HepG2 (cell line): ENCODE results near the gene PLD1. TPM values are rescaled to one million over a fixed set of nuclear protein-coding genes. Genes with fewer than 3 reads are reported as not detected.

Source experiments
- JUND ChIP-seq: sonication (generic); formaldehyde crosslinking; IDR thresholded peaks from 2 replicates; pipeline ENCODE4 v1.8.0; 2022; ENCODE audit warnings: mild to moderate bottlenecking, missing genetic modification reagents
- KDM4B ChIP-seq: sonication (generic); formaldehyde crosslinking; IDR thresholded peaks from 2 replicates; pipeline ENCODE4 v1.4.0; 2020; ENCODE audit warnings: missing genetic modification reagents
- KLF13 ChIP-seq: sonication (generic); formaldehyde crosslinking; IDR thresholded peaks from 2 replicates; pipeline ENCODE4 v1.4.0; 2020; ENCODE audit warnings: mild to moderate bottlenecking, missing genetic modification reagents
- MTA1 ChIP-seq: sonication (generic); formaldehyde crosslinking; IDR thresholded peaks from 2 replicates; pipeline ENCODE4 v1.4.0; 2020; ENCODE audit warnings: missing genetic modification reagents, mild to moderate bottlenecking, borderline replicate concordance
- ZC3H4 ChIP-seq: sonication (generic); formaldehyde crosslinking; IDR thresholded peaks from 2 replicates; pipeline ENCODE4 v1.4.0; 2020; ENCODE audit warnings: missing genetic modification reagents, borderline replicate concordance
- ZNF143 ChIP-seq: sonication (generic); formaldehyde crosslinking; IDR thresholded peaks from 2 replicates; pipeline ENCODE4 v1.4.0; 2020; ENCODE audit warnings: missing genetic modification reagents
- ZNF605 ChIP-seq: sonication (generic); formaldehyde crosslinking; IDR thresholded peaks from 2 replicates; pipeline ENCODE4 v1.8.0; 2022; ENCODE audit warnings: mild to moderate bottlenecking, missing genetic modification reagents
- polyA plus RNA-seq, 8 experiments: library from polyadenylated mRNA; depleted of rRNA in 3 of 8; stranded (reverse) in 7 of 8; unstranded in 1 of 8; fragments of >200 nt; fragmentation: Illumina TruSeq in 4 of 8; extraction: Trizol in 4 of 8; gene quantifications; 2 replicates each; pipeline versions ENCODE4 v1.2.1 to v1.2.3, GENCODE V29; 2011 to 2016; ENCODE audit warnings: low read depth in 4 of 8, missing spikeins in 1 of 8, mixed read lengths in 1 of 8; ENCODE audit not compliant: insufficient read depth in 1 of 8
- total RNA-seq, 5 experiments: library from RNA; depleted of rRNA; stranded (reverse); fragments of >200 nt; fragmentation: Illumina TruSeq; extraction: Trizol; gene quantifications; 2 replicates each; pipeline ENCODE4 v1.2.3, GENCODE V29; 2016; ENCODE audit warnings: low read depth in 1 of 5
- TF ChIP-seq, protein P1 (sequence below): sonication (generic); formaldehyde crosslinking; IDR thresholded peaks from 2 replicates; pipeline ENCODE4 v1.4.0; 2020; ENCODE audit warnings: mild to moderate bottlenecking, missing genetic modification reagents
- TF ChIP-seq, protein P2 (sequence below), 2 experiments: fragments of 450-650 bp in 1 of 2; sonication (generic) in 1 of 2; formaldehyde crosslinking in 1 of 2; IDR thresholded peaks; 2 replicates each; pipeline versions ENCODE4 v1.6.1 to v1.8.0; 2016 to 2022; ENCODE audit warnings: antibody characterized with exemption in 1 of 2, mild to moderate bottlenecking in 1 of 2, missing genetic modification reagents in 1 of 2
- TF ChIP-seq, protein P3 (sequence below): sonication (generic); formaldehyde crosslinking; IDR thresholded peaks from 2 replicates; pipeline ENCODE4 v1.4.0; 2020; ENCODE audit warnings: low read depth, missing genetic modification reagents
- TF ChIP-seq, protein P4 (sequence below): sonication (generic); formaldehyde crosslinking; IDR thresholded peaks from 2 replicates; pipeline ENCODE4 v1.4.0; 2020; ENCODE audit warnings: mild to moderate bottlenecking, missing genetic modification reagents, borderline replicate concordance

Gene PLD1
- total and polyA plus RNA-seq, 2 of the 13 experiments (the other 11 are each of a cell fraction or from before 2014, with no cell fraction given) = 27.1 to 59.4 TPM

DNA sequence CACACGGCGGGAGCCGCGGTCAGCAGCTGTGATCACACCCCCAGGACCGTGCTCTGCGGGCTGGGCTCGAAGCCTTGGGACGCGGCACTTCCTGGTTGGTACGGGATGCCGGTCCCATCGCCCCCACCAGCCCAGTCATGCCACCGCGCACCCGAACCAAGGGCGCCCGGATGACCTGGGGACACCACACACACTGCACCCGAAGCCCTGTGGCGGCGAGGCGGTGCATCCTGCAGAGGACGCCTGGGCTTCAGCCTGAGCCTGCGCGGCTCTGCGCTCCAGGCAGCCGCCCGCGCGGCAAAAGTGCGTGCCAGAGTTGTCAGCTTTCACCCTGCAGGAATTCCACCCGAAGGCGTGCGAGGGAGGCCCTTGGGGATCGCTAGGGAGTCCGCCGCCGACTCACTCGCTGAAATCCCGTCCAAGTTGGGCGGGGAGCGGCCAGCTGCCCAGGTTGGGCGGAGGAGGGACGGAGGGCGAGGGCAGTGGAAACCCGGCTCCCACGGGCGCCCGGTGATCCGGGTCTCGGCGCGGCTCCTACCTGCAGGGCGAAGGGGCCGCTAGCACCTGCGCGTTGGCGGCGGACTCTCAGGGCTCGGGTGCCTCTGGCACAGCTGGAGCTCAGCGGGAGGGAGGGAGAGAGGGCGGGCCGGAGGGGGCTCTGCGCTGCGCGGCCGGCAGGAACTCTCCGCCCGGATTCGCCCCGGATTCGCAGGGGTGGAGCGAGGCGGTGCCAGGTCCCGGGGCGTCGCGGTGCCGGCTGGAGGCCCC is at the start of gene PLD1 (continued):
- TF ChIP-seq, protein P1, sequence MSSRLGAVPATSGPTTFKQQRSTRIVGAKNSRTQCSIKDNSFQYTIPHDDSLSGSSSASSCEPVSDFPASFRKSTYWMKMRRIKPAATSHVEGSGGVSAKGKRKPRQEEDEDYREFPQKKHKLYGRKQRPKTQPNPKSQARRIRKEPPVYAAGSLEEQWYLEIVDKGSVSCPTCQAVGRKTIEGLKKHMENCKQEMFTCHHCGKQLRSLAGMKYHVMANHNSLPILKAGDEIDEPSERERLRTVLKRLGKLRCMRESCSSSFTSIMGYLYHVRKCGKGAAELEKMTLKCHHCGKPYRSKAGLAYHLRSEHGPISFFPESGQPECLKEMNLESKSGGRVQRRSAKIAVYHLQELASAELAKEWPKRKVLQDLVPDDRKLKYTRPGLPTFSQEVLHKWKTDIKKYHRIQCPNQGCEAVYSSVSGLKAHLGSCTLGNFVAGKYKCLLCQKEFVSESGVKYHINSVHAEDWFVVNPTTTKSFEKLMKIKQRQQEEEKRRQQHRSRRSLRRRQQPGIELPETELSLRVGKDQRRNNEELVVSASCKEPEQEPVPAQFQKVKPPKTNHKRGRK = 0 out of 2 replicates have a peak, but pooled peaks have one; percentile 56
- TF ChIP-seq ZNF605 (peak; percentile 97), ZNF143 (no peak), JUND (peak; percentile 72; the same call in 1 of the 2 replicates), KDM4B (CRISPR knock-in tag) (peak; percentile 14; the same call in 1 of the 2 replicates), ZC3H4 (CRISPR knock-in tag) (no peak; the same call in 1 of the 2 replicates), MTA1 (CRISPR knock-in tag) (peak; percentile 70), KLF13 (0 out of 2 replicates have a peak, but pooled peaks have one; percentile 28)
- TF ChIP-seq, protein P2, sequence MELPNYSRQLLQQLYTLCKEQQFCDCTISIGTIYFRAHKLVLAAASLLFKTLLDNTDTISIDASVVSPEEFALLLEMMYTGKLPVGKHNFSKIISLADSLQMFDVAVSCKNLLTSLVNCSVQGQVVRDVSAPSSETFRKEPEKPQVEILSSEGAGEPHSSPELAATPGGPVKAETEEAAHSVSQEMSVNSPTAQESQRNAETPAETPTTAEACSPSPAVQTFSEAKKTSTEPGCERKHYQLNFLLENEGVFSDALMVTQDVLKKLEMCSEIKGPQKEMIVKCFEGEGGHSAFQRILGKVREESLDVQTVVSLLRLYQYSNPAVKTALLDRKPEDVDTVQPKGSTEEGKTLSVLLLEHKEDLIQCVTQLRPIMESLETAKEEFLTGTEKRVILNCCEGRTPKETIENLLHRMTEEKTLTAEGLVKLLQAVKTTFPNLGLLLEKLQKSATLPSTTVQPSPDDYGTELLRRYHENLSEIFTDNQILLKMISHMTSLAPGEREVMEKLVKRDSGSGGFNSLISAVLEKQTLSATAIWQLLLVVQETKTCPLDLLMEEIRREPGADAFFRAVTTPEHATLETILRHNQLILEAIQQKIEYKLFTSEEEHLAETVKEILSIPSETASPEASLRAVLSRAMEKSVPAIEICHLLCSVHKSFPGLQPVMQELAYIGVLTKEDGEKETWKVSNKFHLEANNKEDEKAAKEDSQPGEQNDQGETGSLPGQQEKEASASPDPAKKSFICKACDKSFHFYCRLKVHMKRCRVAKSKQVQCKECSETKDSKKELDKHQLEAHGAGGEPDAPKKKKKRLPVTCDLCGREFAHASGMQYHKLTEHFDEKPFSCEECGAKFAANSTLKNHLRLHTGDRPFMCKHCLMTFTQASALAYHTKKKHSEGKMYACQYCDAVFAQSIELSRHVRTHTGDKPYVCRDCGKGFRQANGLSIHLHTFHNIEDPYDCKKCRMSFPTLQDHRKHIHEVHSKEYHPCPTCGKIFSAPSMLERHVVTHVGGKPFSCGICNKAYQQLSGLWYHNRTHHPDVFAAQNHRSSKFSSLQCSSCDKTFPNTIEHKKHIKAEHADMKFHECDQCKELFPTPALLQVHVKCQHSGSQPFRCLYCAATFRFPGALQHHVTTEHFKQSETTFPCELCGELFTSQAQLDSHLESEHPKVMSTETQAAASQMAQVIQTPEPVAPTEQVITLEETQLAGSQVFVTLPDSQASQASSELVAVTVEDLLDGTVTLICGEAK (IDR thresholded peaks at IDR 0.05) = no peak
- TF ChIP-seq, protein P2 (CRISPR knock-in tag; IDR thresholded peaks at IDR 0.05) = peak; percentile 22
- TF ChIP-seq, protein P3, sequence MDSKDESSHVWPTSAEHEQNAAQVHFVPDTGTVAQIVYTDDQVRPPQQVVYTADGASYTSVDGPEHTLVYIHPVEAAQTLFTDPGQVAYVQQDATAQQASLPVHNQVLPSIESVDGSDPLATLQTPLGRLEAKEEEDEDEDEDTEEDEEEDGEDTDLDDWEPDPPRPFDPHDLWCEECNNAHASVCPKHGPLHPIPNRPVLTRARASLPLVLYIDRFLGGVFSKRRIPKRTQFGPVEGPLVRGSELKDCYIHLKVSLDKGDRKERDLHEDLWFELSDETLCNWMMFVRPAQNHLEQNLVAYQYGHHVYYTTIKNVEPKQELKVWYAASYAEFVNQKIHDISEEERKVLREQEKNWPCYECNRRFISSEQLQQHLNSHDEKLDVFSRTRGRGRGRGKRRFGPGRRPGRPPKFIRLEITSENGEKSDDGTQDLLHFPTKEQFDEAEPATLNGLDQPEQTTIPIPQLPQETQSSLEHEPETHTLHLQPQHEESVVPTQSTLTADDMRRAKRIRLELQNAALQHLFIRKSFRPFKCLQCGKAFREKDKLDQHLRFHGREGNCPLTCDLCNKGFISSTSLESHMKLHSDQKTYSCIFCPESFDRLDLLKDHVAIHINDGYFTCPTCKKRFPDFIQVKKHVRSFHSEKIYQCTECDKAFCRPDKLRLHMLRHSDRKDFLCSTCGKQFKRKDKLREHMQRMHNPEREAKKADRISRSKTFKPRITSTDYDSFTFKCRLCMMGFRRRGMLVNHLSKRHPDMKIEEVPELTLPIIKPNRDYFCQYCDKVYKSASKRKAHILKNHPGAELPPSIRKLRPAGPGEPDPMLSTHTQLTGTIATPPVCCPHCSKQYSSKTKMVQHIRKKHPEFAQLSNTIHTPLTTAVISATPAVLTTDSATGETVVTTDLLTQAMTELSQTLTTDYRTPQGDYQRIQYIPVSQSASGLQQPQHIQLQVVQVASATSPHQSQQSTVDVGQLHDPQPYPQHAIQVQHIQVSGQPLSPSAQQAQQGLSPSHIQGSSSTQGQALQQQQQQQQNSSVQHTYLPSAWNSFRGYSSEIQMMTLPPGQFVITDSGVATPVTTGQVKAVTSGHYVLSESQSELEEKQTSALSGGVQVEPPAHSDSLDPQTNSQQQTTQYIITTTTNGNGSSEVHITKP (CRISPR knock-in tag) = peak; percentile 56
- TF ChIP-seq, protein P4, sequence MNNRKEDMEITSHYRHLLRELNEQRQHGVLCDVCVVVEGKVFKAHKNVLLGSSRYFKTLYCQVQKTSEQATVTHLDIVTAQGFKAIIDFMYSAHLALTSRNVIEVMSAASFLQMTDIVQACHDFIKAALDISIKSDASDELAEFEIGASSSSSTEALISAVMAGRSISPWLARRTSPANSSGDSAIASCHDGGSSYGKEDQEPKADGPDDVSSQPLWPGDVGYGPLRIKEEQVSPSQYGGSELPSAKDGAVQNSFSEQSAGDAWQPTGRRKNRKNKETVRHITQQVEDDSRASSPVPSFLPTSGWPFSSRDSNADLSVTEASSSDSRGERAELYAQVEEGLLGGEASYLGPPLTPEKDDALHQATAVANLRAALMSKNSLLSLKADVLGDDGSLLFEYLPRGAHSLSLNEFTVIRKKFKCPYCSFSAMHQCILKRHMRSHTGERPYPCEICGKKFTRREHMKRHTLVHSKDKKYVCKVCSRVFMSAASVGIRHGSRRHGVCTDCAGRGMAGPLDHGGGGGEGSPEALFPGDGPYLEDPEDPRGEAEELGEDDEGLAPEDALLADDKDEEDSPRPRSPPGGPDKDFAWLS = 0 out of 2 replicates have a peak, but pooled peaks have one; percentile 21
